Dermis blood vessel endothelial cell (primary cell): ENCODE results near the gene GZMM. TPM values are rescaled to one million over a fixed set of nuclear protein-coding genes. Genes with fewer than 3 reads are reported as not detected.
A peak's percentile ranks its signal among the peaks of the same experiment; 100 is the strongest.

ENCODE experiments used
- DNase-seq: peaks from one replicate; pipeline ENCODE4 v3.0.0; 2010
- total RNA-seq: library from RNA; depleted of rRNA; stranded (reverse); fragments of >200 nt; gene quantifications from 2 replicates; pipeline ENCODE4 v1.2.3, GENCODE V29; 2014

GZMM gene
- total RNA-seq, 1 donor from 2014 or later = not detected

DNA sequence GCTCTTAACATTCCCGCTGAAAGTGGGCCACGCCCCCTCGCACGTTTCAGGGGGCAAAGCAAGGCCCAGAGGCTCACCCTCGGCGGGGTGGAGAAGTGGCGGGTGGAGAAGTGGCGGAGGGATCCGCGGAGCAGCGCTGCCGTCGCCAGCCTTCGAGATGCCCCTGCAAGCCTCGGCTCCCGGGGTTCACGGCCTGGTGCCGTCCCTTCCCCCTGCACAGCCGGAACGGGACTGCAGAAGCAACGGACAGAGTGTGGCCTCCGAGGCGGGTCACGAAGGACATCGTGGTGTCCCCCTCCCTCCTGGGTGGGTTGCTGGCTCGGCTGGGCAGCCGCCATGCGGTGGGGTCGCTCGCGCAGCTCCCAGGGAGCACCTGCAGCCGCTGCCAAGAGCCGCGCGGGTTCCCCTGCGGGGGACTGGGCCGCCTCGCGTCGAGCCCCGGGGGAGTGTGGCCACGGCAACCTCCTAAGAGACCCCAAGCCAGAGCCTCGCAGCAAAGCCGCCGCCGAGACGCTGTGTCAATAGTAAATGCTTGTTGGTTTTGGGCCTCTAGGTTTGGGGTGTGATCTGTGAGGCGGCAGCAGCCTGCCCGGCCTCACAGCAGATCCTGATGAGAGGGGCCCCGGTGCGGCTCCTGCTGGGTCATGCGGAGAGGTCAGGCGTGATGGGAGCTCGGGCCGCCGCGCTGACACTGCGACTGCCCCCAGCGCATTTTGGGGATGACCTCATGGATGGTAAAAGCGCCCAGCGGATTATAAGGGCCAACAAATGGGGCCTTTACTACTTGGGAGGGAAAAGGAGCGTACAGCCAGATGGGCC, 31.1 kb upstream of the GZMM start:
- no peak for DNase-seq

DNA sequence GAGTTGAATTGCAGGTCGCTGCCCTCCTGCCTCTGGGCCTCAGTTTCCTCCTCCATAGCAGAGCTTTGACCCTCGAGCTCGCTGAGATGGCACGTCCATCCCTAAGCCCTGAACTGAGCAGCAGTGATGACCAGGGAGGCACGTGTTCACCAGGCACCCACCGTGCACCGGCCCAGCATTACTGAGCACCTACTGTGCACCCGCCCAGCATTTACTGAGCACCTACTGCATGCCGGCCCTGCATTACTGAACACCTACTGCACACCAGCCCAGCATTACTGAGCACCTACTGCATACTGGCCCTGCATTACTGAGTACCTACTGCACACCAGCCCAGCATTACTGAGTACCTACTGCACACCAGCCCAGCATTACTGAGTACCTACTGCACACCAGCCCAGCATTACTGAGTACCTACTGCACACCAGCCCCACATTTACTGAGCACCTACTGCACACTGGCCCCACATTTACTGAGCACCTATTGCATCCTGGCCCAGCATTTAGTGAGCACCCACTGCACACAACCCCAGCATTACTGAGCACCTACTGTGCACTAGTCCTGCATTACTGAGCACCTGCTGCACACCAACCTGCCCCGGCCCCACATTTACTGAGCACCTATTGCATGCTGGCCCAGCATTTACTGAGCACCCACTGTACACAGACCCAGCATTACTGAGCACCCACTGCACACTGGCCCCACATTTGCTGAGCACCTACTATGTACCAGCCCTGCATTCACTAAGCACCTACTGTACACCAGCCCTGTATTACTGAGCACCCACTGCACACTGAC, 30.3 kb upstream of the GZMM start:
- no peak for DNase-seq

DNA sequence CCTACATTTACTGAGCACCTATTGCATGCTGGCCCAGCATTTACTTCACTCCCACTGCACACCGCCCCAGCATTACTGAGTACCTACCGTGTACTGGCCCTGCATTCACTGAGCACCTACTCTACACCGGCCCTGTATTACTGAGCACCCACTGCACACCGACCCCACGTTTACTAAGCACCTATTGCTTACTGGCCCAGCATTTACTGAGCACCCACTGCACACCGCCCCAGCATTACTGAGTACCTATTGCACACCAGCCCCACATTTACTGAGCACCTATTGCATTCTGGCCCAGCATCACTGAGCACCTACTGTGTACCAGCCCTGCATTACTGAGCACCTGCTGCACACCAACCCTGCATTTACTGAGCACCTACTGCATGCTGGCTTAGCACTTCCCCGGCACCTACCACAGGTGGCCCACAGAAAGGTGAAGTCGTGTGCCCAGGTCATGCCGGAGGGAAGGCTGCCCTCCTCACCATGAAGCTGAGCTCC, 29.6 kb upstream of the GZMM start:
- DNase-seq = no peak

GRCh38 chr19:517721-518597, 25.9 kb upstream of the GZMM start:
- no peak for DNase-seq

- DNase-seq = peak; percentile 39
Measured at GRCh38 chr19:518598-519231, 25.1 kb upstream of the GZMM start.

DNA sequence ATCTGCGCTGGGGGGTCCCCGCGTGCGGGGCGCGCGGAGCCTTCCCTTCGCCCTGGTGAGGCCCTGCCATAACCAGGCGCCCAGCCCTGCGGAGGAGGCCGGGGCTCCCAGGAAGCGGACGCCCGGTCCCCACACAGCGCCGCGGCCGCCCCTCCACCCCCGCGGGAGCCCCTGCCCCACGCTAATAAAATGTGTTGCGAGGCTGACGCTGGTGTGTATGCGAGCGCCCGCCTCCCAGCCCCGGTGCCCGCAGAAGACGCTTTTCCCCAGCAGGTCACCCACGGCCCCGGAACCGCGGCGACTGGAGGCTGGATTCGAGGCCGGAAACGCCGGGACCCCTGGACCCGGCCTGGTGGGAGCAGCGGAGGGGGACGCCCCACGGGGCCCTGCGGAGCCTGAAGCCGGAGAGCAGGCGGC, 24.4 kb upstream of the GZMM start:
- DNase-seq = no peak

DNA sequence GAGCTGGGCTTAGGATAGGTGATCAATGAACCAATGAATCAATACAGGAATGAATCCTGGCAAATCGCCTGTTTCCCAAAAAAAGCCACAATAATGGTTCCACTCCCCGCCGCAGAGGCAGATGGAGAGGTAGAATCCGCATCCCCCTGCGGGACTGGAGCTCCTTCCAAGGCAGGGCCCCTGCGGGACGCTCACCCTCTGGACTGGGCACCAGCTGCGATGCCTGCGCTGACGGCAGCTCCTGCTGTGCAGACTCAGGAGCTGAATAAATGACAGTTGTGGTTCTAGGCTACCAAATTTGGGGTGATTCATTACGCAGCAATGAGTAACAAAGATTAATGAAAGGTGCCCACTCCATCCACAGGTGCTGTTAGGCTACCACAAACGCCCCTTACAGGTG, 21.1 kb upstream of the GZMM start:
- DNase-seq = no peak

DNA sequence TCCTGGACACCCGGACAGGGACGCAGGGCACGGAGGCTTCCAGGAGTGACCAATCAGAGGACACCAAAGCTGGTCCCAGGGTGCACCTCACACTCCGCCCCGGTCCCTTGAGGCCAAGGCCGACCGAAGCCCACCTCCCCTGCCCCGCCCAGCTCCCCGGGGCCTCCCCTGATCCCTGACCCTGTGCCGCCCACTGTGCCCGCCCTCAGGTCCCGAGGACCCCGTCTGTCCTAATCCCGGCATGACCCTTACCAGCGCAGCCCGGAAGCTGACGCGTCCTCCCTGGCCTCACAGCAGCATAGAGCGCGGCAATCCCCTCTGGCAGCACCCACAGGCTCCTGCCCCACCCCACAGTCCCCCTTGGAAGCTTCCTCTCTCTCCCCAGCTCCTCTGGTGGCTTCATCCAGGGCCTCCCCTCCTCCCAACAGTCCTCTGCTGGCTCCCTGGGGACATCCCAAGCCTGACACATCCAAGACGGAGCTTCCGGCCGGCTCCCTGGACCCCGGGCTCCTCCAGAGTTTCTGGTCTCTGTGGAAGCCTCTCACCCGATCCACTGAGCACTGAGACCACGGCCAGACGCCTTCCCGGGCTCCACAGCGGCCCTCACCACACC, 19.7 kb upstream of the GZMM start:
- DNase-seq = no peak

GRCh38 chr19:525029-525428, 18.8 kb upstream of the GZMM start:
- no peak for DNase-seq

- no peak for DNase-seq
Measured at GRCh38 chr19:525857-526419, 17.9 kb upstream of the GZMM start.

- DNase-seq = no peak
Measured at GRCh38 chr19:530134-531008, 13.5 kb upstream of the GZMM start.

GRCh38 chr19:531009-531752, 12.7 kb upstream of the GZMM start:
- DNase-seq = peak; percentile 86

GRCh38 chr19:531753-532560, 11.9 kb upstream of the GZMM start, which contains the start of gene CDC34:
CDC34 (plus strand) TSS chr19:531760; CDS start chr19:531932, 172 bp downstream.
- peak; percentile 36 for DNase-seq

- DNase-seq = peak; percentile 82
Measured at GRCh38 chr19:532561-533363, 11.1 kb upstream of the GZMM start.

GRCh38 chr19:533364-534058, 10.3 kb upstream of the GZMM start:
- peak; percentile 19 for DNase-seq

GRCh38 chr19:534088-534487, 9.8 kb upstream of the GZMM start:
- no peak for DNase-seq
